Germinal center (tissue), 1 donor: ENCODE measurements around the gene MADCAM1.
A peak's percentile ranks its signal among the peaks of the same experiment; 100 is the strongest.
"Not testable (repeated sequence)": the region's sequence is repeated elsewhere in the genome, so short reads cannot be mapped to it uniquely, and the experiment has no call there.

Experiments used
- DNase-seq: peaks from one replicate; pipeline ENCODE4 v3.0.0; 2012; ENCODE audit warnings: mixed read lengths, low spot score

Gene MADCAM1

DNA sequence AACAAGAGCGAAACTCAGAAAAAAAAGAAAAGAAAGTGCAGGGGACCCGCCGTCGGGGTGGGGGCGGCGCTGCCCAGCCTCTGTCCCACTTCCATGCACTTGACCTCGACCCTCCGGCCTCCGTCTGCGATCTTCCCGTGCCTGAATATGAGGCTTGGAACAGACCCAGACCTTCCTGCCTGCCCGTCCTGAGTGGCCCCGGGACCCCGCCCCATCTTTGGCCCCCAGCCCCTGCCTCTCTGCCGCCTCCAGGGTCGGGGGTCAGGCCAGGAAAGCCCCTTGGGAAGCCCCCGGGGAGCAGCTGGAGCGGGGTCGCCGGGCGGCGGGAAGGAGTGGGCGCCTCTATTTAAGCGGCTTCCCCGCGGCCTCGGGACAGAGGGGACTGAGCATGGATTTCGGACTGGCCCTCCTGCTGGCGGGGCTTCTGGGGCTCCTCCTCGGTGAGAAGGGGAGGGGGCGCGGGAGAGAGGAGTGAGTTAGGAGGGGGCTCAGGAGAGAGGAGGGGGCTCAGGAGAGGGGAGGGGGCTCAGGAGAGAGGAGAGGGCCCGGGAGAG is at the start of gene MADCAM1:
Gene MADCAM1 (plus strand): TSS at position 375 of the 554 bp plus-strand sequence. CDS start 14 bp downstream, at position 389.
- no peak for DNase-seq

DNA sequence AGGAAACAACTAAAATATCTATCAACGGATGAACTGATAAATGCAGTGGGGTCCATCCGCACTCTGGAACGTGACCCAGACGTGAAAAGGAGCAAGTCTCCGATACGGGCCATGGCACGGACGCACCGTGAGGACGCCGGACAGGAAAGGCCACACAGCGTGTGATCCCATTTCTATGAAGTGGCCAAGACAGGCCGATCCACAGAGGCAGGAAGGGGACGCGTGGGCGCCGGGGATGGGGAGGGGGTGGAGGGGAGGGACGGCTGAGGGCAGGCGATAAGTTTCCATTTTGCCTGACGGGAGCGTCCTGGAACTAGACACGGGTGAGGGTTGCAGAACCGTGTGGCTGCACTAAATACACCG is 49.2 kb upstream of the MADCAM1 start:
- no peak for DNase-seq

DNA sequence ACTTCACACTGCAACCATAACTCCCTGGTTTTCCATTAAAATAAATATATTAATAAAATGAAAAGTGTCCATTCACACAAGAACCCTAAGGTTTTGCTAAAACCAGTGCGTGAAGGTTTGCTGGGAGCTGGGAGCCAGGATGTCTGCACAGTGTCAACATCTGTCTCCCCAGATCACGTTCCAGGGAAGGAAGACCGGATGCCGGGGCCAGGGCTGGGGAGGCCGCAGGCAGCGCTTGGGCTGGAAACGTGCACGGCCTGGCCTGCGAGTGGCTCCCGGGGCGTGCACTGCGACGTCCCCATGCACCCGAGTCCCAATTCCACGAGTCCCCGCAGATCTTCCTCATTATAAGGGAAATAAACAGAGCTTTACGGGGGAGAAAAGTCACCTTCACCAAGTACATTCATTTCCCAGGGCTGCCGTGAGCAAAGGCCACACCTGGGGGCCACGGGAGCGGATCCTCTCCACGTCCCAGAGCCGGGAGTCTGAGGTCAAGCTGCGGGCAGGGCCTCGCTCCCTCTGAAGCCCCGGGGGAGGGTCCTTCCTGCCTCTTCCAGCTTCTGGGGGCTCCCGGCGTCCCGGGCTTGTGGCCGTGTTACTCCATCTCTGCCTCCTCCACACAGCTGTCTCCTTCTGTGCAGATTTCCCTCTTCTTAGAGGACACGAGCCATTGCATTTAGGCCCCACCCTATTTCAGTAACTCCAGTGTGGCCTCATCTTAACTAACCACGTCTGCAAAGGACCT is 48.3 kb upstream of the MADCAM1 start:
- DNase-seq = no peak

DNA sequence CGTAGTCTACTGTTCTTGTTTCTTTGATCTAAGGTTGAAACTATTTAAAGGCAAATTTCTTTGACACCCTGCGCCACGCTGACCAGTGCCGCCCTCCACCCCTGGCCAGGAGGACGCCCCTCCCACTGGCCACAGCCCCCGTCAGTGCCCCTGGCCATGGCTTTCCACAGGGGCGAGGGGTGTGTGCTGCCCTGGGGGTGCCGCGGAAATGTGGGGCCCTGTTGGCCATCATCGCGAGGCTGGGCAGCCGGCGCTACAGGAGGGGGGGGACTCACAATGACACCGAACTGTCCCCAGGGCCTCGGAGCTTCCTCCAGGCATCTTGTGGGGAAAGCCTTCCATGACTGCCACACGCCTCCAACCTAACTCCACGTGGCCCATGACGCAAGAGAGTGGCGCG is 46.4 kb upstream of the MADCAM1 start:
- DNase-seq = no peak

DNA sequence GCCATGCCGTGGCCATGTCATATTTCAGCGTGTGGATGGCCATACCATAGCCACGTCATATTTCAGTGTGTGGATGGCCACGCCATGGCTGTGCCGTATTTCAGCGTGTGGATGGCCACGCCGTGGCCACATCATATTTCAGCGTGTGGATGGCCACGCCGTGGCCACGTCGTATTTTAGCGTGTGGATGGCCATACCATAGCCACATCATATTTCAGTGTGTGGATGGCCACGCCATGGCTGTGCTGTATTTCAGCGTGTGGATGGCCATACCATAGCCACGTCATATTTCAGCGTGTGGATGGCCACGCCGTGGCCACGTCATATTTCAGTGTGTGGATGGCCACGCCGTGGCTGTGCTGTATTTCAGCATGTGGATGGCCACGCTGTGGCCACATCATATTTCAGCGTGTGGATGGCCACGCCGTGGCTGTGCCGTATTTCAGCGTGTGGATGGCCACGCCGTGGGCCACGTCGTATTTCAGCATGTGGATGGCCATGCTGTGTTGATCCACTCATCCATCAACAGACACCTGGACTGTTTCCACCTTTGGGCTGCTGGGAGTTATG is 45.3 kb upstream of the MADCAM1 start:
- DNase-seq = not testable (repeated sequence)

DNA sequence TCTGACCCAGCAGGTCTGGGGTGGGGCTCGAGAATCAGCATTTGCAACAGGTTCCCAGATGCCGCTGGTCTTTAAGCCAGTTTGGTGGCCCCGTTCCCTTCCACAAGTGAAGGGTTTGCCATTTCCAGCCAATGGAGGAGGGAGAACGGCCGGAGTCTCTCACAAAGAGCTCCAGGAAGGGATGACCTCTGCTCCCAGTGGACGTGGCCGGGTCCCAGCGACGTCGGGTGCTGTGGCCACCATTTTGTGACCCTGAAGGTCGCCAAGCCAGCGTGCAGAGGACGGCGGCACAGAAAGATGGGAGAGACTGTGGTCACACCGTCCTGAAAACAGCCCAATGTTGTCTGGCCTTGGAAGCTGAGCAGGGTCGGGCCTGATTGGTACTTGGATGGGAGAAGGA is 43.5 kb upstream of the MADCAM1 start:
- no peak for DNase-seq

DNA sequence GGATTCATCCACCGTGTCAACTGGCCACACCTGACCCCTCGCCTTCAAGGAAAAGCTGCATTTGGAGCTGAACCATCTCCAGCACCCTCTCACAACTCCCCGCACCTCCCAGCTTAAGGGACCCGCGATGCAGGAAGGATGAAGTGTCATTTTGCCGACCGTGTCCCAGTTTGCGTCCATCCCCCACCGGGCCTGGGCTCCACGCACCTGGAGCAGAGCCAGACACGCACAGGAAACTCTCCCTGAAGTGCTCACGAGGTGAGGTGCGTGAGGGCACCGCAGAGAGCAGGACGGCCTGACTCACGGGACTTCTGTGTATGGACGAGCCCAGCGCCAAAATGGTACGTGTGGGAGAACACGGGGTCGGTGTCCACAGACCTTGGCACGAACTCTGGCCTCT is 42.7 kb upstream of the MADCAM1 start:
- no peak for DNase-seq

DNA sequence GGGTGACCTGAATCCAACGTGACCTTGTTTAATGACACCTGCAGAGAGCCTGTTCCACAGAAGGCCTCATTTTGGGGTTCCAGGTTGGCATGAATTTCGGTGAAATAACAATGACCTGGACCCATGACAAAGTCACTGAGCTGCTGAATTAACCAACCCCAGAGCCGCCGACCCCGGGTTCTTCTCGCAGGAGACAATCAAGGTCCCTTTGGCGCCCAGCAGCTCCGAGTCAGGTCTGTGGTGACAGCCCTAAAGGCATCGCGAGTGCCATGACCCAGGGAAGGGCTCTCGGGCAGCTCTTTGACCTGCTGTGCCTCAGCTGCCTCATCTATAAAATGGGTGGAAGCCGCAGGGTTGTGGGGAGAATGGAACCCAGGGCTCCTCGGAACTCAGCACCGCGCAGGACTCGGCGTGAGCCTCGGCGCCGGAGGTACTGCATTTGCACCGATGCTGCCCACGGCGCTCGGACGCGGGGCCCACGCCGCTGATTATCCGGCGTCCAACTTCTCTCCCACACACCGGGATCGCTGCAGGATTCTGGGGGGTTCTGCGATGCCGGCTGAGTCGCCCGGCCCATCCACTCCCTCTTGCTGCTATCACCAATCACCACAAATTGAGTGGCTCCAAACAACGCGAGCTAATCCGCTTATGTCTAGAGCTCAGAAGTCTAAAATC is 41.1 kb upstream of the MADCAM1 start:
- DNase-seq = no peak

DNA sequence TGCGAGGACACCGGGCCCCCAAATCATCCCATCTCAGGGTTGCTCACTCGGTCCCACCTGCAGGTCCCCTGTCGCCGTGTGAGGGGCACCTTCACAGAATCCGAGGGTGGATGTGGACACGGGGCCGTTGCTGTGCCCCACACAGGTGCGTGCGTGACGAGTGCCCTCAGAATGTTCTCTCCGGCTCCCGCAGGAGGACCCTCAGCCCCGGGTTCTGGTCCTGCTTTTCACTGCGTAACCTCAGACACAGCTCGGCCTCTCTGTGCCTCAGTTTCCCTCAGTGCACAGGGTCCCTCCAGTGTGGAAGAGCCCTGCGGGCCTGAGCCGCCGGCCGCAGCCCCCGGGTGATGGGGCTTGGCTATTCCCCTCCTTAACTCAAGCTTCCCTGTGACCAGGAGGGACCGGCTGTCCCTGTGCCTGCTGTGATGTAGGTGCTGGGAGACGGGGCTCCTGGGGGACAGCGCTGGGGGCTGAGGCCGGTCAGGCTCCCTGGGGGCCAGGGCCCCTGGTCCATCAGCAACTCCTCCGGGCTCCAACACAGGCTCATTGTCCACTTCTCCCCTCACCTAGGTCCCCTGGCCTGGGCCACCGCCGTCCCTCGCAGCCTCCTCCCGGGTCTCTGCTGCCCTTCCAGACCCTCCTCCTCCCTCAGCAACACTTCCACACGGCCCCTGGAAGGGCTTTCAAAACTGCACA is 40.3 kb upstream of the MADCAM1 start:
- DNase-seq = no peak

DNA sequence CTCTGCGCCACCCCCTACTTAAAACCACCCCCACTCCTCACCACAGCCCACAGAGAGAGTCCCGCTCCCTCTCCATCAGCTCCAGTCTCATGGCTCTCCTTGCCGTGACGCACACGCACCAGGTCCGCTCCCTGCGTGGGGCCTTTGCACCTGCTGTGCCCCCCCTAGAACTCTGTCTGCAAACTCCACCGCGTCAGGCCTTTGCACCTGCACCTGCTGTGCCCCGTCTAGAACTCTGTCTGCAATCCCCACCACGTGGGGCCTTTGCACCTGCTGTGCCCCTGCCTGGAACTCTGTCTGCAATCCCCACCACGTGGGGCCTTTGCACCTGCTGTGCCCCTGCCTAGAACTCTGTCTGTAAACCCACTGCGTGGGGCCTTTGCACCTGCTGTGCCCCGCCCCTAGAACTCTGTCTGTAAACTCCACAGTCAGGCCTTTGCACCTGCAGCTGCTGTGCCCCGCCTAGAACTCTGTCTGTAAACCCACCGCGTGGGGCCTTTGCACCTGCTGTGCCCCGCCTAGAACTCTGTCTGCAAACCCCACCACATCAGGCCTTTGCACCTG is 39.7 kb upstream of the MADCAM1 start:
- DNase-seq = no peak

DNA sequence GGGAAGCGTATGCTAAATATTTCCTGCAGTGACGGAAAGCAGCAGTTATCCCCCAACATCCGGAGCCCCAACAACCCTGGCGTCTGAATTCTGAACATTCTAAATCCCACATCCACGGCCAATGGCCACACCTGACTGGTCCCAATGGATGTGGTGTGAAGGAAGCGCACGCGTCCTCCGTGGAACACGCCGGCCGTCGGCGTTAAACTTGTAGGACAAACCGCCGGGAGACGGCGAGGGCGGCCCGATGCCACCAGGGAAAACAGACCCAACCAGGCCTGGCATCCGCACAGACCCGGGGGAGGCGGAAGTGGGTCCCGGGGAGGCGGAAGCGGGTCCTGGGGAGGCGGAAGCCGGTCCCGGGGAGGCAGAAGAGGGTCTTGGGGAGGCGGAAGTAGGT is 38.6 kb upstream of the MADCAM1 start:
- no peak for DNase-seq

DNA sequence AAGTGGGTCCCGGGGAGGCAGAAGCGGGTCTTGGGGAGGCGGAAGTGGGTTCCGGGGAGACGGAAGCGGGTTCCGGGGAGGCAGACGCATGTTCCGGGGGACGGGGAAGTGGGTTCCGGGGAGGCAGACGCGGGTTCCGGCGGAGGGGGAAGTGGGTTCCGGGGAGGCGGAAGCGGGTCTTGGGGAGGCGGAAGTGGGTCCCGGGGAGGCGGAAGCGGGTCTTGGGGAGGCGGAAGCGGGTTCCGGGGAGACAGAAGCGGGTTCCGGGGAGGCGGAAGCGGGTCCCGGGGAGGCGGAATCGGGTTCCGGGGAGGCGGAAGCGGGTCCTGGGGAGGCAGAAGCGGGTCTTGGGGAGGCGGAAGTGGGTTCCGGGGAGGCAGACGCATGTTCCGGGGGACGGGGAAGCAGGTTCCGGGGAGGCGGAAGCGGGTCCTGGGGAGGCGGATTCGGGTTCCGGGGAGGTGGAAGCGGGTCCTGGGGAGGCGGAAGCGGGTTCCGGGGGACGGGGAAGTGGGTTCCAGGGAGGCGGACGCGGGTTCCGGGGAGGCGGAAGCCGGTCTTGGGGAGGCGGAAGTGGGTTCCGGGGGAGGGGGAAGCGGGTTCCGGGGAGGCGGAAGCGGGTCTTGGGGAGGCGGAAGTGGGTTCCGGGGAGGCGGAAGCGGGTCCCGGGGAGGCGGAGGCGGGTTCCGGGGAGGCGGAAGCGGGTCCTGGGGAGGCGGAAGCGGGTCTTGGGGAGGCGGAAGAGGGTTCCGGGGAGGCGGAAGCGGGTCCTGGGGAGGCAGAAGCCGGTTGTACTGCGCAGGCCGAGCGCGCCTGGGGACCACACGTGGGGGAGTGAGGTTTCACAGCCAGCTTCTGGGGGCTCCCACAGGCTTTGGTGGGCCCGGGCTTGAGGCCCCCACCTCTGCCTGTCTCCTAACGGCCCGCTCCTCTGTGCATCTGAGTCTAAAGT is 37.9 kb upstream of the MADCAM1 start:
- DNase-seq = no peak

DNA sequence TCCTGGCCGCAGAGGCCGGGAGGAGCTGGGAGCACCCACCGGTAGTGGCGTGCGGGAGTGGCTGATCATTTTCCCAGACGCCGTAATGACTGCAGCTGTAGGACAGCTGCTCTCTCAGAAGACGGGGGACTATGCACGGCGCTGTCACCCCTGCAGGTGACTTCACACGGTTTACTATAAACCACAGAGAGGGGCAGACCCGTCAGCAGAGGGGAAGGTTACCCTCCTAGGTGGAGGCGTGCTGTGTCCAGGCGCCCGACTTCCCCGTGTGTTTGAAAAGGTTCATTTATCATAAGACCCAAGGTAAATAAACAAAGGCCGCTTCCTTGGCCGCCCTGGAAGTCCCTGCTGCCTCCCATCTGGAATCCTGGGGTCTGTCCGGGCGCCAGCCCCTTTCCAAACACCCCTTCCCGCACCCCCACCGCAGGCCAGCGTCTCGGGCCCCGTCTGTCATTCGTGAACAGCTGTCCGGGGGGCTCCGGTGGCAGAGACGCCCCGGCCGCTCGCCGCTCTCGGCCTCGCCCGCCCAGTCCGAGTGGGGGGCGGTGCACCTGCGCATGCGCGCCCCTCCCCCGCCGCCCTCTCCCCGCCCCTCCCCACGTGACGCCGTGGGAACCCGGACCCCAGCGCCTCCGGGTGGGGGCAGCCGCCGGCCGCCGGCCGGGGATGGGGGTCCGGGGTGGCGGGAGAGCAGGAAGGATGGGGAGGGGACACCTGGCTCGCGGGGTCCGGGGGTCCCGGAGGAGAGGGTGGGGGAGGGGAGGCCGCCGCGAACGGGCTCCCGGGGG is 36.4 kb upstream of the MADCAM1 start:
- DNase-seq = peak; percentile 58

DNA sequence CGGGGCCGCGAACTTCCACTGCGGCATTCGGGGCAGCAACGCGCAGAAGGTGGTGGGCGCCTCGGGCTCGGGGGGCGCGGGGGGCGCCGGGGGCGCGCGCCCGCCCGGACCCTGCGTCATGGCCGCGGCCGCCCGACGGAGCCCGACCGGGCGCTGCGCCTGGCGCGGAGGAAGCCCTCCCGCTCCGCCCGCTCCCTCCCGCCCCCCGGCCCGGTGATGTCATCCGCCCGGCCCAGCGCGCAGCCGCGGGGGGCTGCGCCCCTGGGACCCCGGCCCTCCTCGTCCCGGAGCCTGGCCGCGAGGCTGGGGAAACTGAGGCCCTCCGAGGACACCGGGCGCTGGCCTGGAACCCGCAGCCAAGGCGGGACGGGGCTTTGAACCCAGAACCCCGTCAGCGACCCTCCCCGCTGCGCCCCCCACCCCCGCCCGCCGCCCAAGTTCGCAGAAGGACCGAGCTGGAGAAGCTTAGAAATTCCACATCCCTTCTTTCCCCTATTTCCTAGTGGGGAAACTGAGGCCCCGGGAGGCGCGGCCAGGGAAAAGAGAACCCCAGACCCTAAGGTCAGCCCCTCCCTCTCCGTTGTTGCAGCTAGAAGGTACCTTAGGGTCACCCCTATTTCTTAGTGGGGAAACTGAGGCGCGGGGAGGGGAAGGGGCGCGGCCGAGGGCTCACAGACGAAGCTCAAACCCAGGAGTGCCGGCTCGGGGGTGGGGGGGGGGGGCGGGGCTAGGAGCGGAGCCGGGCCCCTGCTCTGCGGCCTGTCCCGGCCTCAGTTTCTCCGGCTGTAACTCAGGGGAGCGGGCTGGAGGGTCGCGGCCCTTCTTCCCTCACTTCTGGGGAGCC is 35.2 kb upstream of the MADCAM1 start, which contains the start of gene SHC2:
Gene SHC2 (minus strand): TSS at position 157 of the 844 bp plus-strand sequence. CDS start 37 bp downstream, at position 120.
- no peak for DNase-seq

DNA sequence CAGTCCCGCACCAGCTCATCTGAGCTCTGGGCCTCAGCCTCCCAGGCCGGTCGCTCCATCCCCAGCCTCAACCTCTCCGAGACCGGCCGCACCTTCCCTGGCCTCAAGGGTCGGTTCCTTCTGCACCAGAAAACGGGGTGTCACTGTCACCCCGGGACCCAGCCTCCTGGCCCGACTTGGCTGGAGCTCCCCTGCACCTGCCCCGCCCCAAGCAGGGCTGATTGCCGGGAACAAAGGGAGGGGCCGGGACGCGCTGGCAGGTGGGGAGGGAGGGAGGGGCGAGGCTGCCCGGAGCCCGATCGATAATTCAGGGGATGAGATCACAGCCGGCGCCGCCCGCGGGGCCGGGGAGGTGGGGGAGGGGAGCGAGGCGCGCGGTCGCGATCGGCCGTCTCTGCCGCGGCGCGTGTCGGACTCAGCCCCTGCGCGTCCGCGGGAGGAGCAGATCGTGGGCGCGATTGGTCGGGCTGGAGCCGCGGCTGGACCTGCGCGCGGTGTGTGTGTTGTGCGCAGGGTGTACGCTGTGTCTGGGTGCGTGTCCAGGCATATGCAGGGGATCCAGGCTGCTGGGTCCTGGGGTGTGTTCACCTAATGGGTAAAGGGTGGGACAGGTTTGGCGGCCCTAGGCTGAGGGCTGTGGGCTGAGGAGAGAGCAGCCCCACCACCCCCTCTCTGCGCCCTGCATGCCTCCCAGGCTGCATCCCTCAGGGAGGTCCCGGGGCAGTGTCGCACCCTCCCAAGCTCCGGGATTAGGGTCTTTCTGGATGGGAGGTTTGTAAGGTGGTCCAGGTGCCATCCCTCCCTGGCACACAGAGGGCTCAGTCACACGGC is 34.4 kb upstream of the MADCAM1 start:
- DNase-seq = no peak

DNA sequence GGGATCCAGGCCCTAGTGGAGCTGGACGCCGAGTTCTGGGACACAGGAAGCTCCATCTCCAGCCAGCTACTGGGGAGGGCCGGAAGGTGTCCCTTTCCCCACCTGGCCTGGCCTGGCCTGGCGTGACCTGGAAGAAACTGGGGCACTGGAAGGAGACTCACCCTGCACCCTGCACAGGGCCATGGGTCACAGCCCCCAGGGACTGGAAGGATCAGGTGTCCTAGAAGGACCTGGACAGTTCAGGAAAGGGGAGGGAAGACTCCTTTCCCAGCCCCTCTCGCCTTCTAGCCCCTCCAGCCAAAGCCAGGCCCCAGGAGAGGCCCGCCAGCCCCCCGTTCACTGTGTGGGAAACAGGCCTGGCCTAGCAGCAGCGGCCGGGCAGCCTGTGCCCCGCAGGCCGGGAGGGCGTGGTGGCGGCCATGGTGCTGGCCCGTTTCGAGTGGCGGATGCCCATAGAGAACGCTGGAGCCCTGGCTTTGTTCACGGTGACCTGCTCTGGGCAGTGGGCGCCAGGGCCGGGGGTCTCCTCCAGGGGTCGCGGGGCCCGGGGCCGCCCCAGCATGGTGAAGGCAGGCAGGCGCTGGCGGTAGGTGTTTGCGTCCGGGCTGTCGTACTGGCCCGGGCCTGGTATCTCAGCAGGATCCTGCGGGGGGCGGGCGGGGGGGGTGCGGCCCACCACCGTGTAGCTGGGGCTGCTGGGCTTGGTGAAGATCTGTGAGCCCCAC is 32.6 kb upstream of the MADCAM1 start:
- no peak for DNase-seq

DNA sequence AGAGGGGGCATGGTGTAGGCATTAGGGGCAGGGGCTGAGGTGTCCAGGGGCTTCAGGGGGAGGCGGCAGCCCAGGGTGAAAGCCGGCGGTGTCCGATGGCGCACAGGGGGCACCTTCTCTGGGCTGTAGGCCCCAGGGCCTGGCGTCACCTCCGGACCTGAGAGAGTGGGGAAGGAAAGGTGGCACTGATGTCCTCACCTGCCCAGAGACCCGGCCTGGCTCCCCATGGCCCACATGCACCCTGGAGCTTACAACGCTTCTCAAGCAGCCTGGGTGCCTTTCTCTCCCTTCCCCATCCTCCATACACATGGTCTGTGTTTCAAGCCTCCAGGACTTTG is 32.1 kb upstream of the MADCAM1 start:
- no peak for DNase-seq
